ENCODE results near the gene MEIS1. TPM values are rescaled to one million over a fixed set of nuclear protein-coding genes. Genes with fewer than 3 reads are reported as not detected.

MEIS1 gene
- total RNA-seq, 1 experiment from 2014 or later = 9.1 TPM

DNA sequence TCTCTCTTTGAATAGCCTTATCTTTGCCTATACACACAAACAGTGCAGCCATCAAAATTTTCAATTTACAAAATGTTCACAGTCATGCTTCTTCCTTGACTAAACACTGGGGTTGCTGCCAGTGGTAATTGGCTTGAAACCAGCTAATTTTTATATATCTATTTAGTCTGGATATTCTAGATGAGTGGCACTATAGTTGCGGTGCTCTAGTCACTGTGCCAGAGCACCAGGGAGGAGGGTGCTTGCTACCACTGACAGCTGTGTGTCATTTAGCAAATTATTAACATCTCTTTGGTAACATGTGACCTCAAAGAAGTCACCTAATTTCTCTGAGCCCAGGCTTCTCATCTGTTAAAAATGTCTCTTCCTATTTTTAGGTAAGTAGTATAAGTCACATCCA, 130.4 kb downstream of the MEIS1 start:
- DNase-seq = no peak
- Histone ChIP-seq H3K4me2 (no peak overlapping the region), H3K4me3 (no peak overlapping the region), H2AFZ (no peak overlapping the region), H3K9me2 (ENCODE audit: insufficient read depth) (no peaks in the 10 kb centered on the region), H3K9me3 (ENCODE audit: insufficient read depth, low read depth) (no peaks in the 10 kb centered on the region), H3K4me1 (replicated peaks; ENCODE audit: insufficient read depth) (0 out of 2 replicates have a peak, but pooled peaks cover 8% of the 10 kb centered on the region), H3K79me2 (ENCODE audit: low read depth) (no peaks in the 10 kb centered on the region), H3K27me3 (ENCODE audit: insufficient read depth, low read depth) (no peaks in the 10 kb centered on the region), H3K27ac (no peak overlapping the region), H4K20me1 (ENCODE audit: insufficient read depth) (no peaks in the 10 kb centered on the region), H3F3A (ENCODE audit: insufficient read depth, low read depth) (no peaks in the 10 kb centered on the region), H3K36me3 (ENCODE audit: low read depth) (no peaks in the 10 kb centered on the region)
- TF ChIP-seq CTCF (conservative IDR thresholded peaks at IDR 0.05) = no peak
- TF ChIP-seq EZH2 (IDR thresholded peaks at IDR 0.05; ENCODE audit: low read depth) = no peak
- BruUV-seq (replicated peaks) = no TSS peak
- ChIA-PET POLR2A (ENCODE audit: unreplicated experiment) (no interaction called here), CTCF (no interaction called here)
- intact Hi-C loops (cut with micrococcal nuclease; ENCODE audit: unreplicated experiment) = no loop called here

DNA sequence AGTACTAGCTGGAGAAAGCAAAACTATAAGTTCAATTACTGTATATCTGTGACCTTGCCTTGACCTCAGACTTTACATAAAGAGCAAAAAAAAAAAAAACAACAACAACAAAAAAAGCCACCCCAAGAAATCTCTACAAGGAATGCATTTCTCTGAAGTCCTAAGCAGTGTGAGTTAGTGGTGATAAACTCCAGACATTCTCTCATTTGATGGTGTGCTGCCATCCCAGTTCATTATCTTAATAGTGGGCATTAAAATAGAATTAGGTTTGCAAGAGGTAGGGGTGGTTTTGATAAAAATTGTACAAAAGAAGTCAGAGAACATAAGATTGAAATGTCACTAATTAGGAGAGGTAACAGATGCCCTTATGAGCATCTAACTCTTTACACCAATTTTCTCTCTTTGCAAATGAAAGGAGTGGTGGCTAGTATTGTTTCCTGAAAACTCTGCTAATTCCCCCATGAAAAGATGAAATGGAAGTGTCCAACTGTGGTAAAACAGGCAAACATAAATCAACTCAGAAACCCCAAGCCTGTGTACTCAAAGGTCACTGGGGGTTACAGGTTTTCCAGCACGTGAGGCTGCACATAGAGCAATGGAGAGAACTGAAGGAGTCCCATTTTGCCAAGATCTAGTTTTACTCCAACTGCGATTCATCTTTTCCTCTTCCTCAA, 131.9 kb downstream of the MEIS1 start:
- Histone ChIP-seq H3K4me3 (no peak overlapping the region), H3K79me2 (ENCODE audit: low read depth) (no peaks in the 10 kb centered on the region), H3K27me3 (ENCODE audit: insufficient read depth, low read depth) (no peaks in the 10 kb centered on the region), H3K4me2 (no peak overlapping the region), H3K27ac (no peak overlapping the region), H3K9me2 (ENCODE audit: insufficient read depth) (no peaks in the 10 kb centered on the region), H3K9me3 (ENCODE audit: insufficient read depth, low read depth) (no peaks in the 10 kb centered on the region), H3K4me1 (replicated peaks; ENCODE audit: insufficient read depth) (0 out of 2 replicates have a peak, but pooled peaks cover 4% of the 10 kb centered on the region), H2AFZ (no peak overlapping the region), H3K36me3 (ENCODE audit: low read depth) (no peaks in the 10 kb centered on the region), H3F3A (ENCODE audit: insufficient read depth, low read depth) (no peaks in the 10 kb centered on the region), H4K20me1 (ENCODE audit: insufficient read depth) (no peaks in the 10 kb centered on the region)
- DNase-seq = no peak
- ChIA-PET POLR2A (ENCODE audit: unreplicated experiment) (no interaction called here), CTCF (no interaction called here)
- TF ChIP-seq EZH2 (IDR thresholded peaks at IDR 0.05; ENCODE audit: low read depth) = no peak
- TF ChIP-seq CTCF (conservative IDR thresholded peaks at IDR 0.05) = no peak
- intact Hi-C loops (cut with micrococcal nuclease; ENCODE audit: unreplicated experiment) = no loop called here
- no TSS peak for BruUV-seq (replicated peaks)

DNA sequence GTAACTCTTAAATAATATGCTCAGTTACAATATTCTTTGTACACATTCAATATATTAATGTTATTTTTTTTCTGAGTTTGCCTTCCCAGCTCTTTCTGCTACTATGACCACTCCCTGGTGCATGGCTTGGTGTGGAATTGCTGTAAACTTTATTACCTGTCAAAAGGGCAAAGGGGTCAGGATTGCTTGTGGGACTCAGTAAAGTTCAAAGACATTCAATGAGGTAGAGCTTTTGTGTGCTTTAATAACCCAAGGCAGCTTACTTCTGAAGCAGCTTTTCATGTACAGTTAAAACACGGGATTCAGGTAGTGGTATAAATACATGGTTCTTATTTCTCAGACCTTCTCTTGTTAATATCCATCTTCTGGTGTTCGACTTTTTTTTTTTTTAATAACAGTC, 132.8 kb downstream of the MEIS1 start:
- no peaks in the 10 kb centered on the region for H3K79me2 ChIP-seq (ENCODE audit: low read depth)
- H3K27me3 ChIP-seq (ENCODE audit: insufficient read depth, low read depth) = no peaks in the 10 kb centered on the region
- no peaks in the 10 kb centered on the region for H3F3A ChIP-seq (ENCODE audit: insufficient read depth, low read depth)
- H3K4me1 ChIP-seq (replicated peaks; ENCODE audit: insufficient read depth) = no peaks in the 10 kb centered on the region
- intact Hi-C loops (cut with micrococcal nuclease; ENCODE audit: unreplicated experiment) = no loop called here
- H3K9me3 ChIP-seq (ENCODE audit: insufficient read depth, low read depth) = no peaks in the 10 kb centered on the region
- no peak overlapping the region for H3K4me2 ChIP-seq
- CTCF ChIA-PET = interaction anchor here (0.5 to 1.1 kb wide), 2 partner anchors 9 to 139 kb away, joined by 4 to 17 read pairs; no protein-coding TSS in a partner anchor
- no peaks in the 10 kb centered on the region for H3K9me2 ChIP-seq (ENCODE audit: insufficient read depth)
- H3K4me3 ChIP-seq = no peak overlapping the region
- TF ChIP-seq CTCF (conservative IDR thresholded peaks at IDR 0.05) (no peak), EZH2 (IDR thresholded peaks at IDR 0.05; ENCODE audit: low read depth) (no peak)
- H2AFZ ChIP-seq = no peak overlapping the region
- POLR2A ChIA-PET (ENCODE audit: unreplicated experiment) = no interaction called here
- no peaks in the 10 kb centered on the region for H4K20me1 ChIP-seq (ENCODE audit: insufficient read depth)
- DNase-seq = no peak
- H3K36me3 ChIP-seq (ENCODE audit: low read depth) = no peaks in the 10 kb centered on the region
- BruUV-seq (replicated peaks) = no TSS peak
- H3K27ac ChIP-seq = no peak overlapping the region
